ENCODE data around the gene LRP1B.

Gene LRP1B

GRCh38 chr2:141439524-141439923 lies 691.3 kb downstream of the LRP1B start:
- Histone ChIP-seq H3K9me2 (replicated peaks; ENCODE audit: control insufficient read depth, low read length) (no peaks in the 10 kb centered on the region), H3K4me2 (ENCODE audit: low read length) (no peak overlapping the region), H3K27ac (ENCODE audit: low read depth, low read length) (no peak overlapping the region), H3K4me3 (ENCODE audit: low read length) (no peak overlapping the region), H3K79me2 (ENCODE audit: control insufficient read depth, low read length) (no peaks in the 10 kb centered on the region), H3K36me3 (ENCODE audit: control insufficient read depth, low read length) (no peaks in the 10 kb centered on the region), H3K9me3 (ENCODE audit: control insufficient read depth, insufficient read depth, low read length) (no peaks in the 10 kb centered on the region; the same call in 1 of the 2 replicates), H3K4me1 (ENCODE audit: control insufficient read depth, low read length) (no peaks in the 10 kb centered on the region), H3K27me3 (ENCODE audit: control insufficient read depth, low read length) (no peaks in the 10 kb centered on the region), H4K20me1 (ENCODE audit: control insufficient read depth, insufficient read depth, low read depth, low read length) (no peaks in the 10 kb centered on the region), H3F3A (ENCODE audit: control insufficient read depth, insufficient read depth) (no peaks in the 10 kb centered on the region)
- TF ChIP-seq EZH2phosphoT487 (IDR thresholded peaks at IDR 0.05; ENCODE audit: borderline replicate concordance, low read length) (no peak), CTCF (IDR thresholded peaks at IDR 0.05; ENCODE audit: low read depth, low read length, poor library complexity, severe bottlenecking) (no peak)

DNA sequence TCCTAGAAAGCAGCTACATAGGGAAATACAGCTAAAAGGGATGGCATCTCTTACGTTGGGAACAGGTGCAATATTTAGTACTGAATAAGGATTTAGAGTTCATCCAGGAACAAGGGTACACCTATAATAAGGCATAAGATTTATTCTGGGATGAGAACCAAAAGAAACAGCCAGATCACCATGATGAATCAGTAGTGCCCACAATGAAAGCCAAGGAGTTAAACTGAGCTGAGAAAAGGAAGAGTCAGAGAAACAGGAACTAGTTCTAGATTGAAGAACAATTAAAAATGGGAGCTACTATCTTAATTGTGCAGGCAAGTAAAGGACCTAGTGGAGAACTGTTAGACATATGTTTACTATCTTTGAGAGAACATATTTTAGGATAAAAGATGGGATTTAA lies 692.3 kb downstream of the LRP1B start:
- TF ChIP-seq CTCF (IDR thresholded peaks at IDR 0.05; ENCODE audit: low read depth, low read length, poor library complexity, severe bottlenecking) (no peak), EZH2phosphoT487 (IDR thresholded peaks at IDR 0.05; ENCODE audit: borderline replicate concordance, low read length) (no peak)
- H3K9me2 ChIP-seq (replicated peaks; ENCODE audit: control insufficient read depth, low read length) = no peaks in the 10 kb centered on the region
- H3K4me2 ChIP-seq (ENCODE audit: low read length) = no peak overlapping the region
- H3F3A ChIP-seq (ENCODE audit: control insufficient read depth, insufficient read depth) = no peaks in the 10 kb centered on the region
- H3K9me3 ChIP-seq (ENCODE audit: control insufficient read depth, insufficient read depth, low read length) = no peaks in the 10 kb centered on the region; the same call in 1 of the 2 replicates
- H3K4me3 ChIP-seq (ENCODE audit: low read length) = no peak overlapping the region
- H3K27ac ChIP-seq (ENCODE audit: low read depth, low read length) = no peak overlapping the region
- no peaks in the 10 kb centered on the region for H4K20me1 ChIP-seq (ENCODE audit: control insufficient read depth, insufficient read depth, low read depth, low read length)
- no peaks in the 10 kb centered on the region for H3K4me1 ChIP-seq (ENCODE audit: control insufficient read depth, low read length)
- no peaks in the 10 kb centered on the region for H3K79me2 ChIP-seq (ENCODE audit: control insufficient read depth, low read length)
- H3K36me3 ChIP-seq (ENCODE audit: control insufficient read depth, low read length) = no peaks in the 10 kb centered on the region
- H3K27me3 ChIP-seq (ENCODE audit: control insufficient read depth, low read length) = no peaks in the 10 kb centered on the region

- TF ChIP-seq CTCF (IDR thresholded peaks at IDR 0.05; ENCODE audit: low read depth, low read length, poor library complexity, severe bottlenecking) = no peak
- no peaks in the 10 kb centered on the region; the same call in 1 of the 2 replicates for H3K9me3 ChIP-seq (ENCODE audit: control insufficient read depth, insufficient read depth, low read length)
- H3K36me3 ChIP-seq (ENCODE audit: control insufficient read depth, low read length) = no peaks in the 10 kb centered on the region
Measured at GRCh38 chr2:141437521-141437920, 693.3 kb downstream of the LRP1B start.

DNA sequence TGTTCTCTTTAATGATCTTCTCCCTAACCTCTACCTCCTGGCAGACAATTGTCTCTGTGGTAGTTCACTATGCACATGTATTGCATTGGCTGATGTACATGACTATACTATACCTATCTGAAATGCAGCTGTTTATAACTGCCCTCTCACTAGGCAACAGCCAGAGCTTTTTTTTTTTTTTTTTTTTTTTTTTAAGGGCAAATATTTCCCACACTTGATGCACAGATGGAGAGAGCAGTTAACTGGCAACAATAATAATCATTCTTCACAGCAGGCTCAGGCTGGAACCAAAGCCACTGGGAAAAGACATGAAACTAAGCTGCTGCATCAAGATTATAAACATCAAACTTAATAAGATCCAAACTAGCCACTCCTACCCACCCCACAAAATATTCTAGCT lies 707.7 kb downstream of the LRP1B start:
- no peaks in the 10 kb centered on the region for H3K79me2 ChIP-seq (ENCODE audit: control insufficient read depth, low read length)
- no peak overlapping the region for H3K4me2 ChIP-seq (ENCODE audit: low read length)
- H3K9me2 ChIP-seq (replicated peaks; ENCODE audit: control insufficient read depth, low read length) = no peaks in the 10 kb centered on the region
- H3K4me3 ChIP-seq (ENCODE audit: low read length) = no peak overlapping the region
- no peaks in the 10 kb centered on the region for H3K9me3 ChIP-seq (ENCODE audit: control insufficient read depth, insufficient read depth, low read length)
- no peaks in the 10 kb centered on the region for H3F3A ChIP-seq (ENCODE audit: control insufficient read depth, insufficient read depth)
- no peak overlapping the region for H3K27ac ChIP-seq (ENCODE audit: low read depth, low read length)
- H3K27me3 ChIP-seq (ENCODE audit: control insufficient read depth, low read length) = no peaks in the 10 kb centered on the region
- no peak for TF ChIP-seq EZH2phosphoT487 (IDR thresholded peaks at IDR 0.05; ENCODE audit: borderline replicate concordance, low read length)
- no peaks in the 10 kb centered on the region for H3K4me1 ChIP-seq (ENCODE audit: control insufficient read depth, low read length)
- no peaks in the 10 kb centered on the region for H3K36me3 ChIP-seq (ENCODE audit: control insufficient read depth, low read length)
- H4K20me1 ChIP-seq (ENCODE audit: control insufficient read depth, insufficient read depth, low read depth, low read length) = no peaks in the 10 kb centered on the region

More at GRCh38 chr2:141437521-141437920, 693.3 kb downstream of the LRP1B start:
- Histone ChIP-seq H3K4me2 (ENCODE audit: low read length) (no peak overlapping the region), H3K4me3 (ENCODE audit: low read length) (no peak overlapping the region), H3K79me2 (ENCODE audit: control insufficient read depth, low read length) (no peaks in the 10 kb centered on the region), H3K27me3 (ENCODE audit: control insufficient read depth, low read length) (no peaks in the 10 kb centered on the region), H3K9me2 (replicated peaks; ENCODE audit: control insufficient read depth, low read length) (no peaks in the 10 kb centered on the region), H3K27ac (ENCODE audit: low read depth, low read length) (no peak overlapping the region), H4K20me1 (ENCODE audit: control insufficient read depth, insufficient read depth, low read depth, low read length) (no peaks in the 10 kb centered on the region), H3F3A (ENCODE audit: control insufficient read depth, insufficient read depth) (no peaks in the 10 kb centered on the region), H3K4me1 (ENCODE audit: control insufficient read depth, low read length) (no peaks in the 10 kb centered on the region)
